ENCODE results near the gene BICRA. TPM values are rescaled to one million over a fixed set of nuclear protein-coding genes. Genes with fewer than 3 reads are reported as not detected.

The BICRA gene
- total RNA-seq, 1 donor = 8.5 TPM

DNA sequence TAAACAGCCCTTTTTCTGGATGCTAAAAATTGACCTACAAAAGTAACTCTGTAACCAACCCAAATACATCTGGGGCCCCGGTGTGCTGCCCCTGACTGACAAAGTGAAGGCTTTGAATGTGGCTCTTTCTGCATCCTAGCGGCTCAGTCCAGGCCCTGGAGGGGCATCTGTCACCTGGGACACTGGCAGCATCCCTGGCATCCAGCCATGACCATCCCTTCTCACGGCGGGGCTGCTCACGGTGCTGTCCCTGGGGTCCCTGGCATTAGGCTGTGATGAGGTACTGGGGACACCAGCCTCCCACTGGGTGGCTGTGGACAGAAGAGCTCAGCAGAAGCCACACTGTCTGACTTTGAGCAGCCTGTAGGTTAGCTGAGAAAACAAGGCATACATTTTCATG, 34.3 kb downstream of the BICRA start:
- no peak overlapping the region for H3K4me3 ChIP-seq (ENCODE audit: low read depth, low read length)
- no peak for DNase-seq (ENCODE audit: low read depth)
- no peak for TF ChIP-seq CTCF (IDR thresholded peaks at IDR 0.05; ENCODE audit: insufficient read depth, low read length)

GRCh38 chr19:47644199-47644598, 35.3 kb downstream of the BICRA start:
- H3K4me3 ChIP-seq (ENCODE audit: low read depth, low read length) = no peak overlapping the region
- TF ChIP-seq CTCF (IDR thresholded peaks at IDR 0.05; ENCODE audit: insufficient read depth, low read length) = no peak
- DNase-seq (ENCODE audit: low read depth) = no peak

- H3K4me3 ChIP-seq (ENCODE audit: low read depth, low read length) = no peak overlapping the region
- DNase-seq (ENCODE audit: low read depth) = no peak
- TF ChIP-seq CTCF (IDR thresholded peaks at IDR 0.05; ENCODE audit: insufficient read depth, low read length) = no peak
Measured at GRCh38 chr19:47644743-47645482, 36.0 kb downstream of the BICRA start.

DNA sequence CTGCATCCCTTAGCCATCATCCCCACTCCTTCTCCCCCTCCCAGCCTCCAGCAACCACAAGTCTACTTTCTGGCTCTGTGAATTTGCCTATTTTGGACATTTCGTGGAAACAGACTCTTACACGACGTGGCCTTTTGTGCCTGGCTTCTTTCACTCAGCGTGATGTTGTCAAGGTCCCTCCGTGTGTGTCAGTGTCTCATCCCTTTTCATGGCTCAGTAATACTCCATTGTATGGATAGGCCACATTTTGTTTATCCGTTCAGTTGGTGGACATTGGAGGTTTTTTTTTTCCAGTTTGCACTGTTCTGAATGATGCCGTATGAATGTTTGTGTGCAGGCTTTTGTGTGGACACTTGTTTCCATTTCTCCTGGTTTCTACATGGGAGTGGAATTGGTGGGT, 38.0 kb downstream of the BICRA start:
- TF ChIP-seq CTCF (IDR thresholded peaks at IDR 0.05; ENCODE audit: insufficient read depth, low read length) = no peak
- DNase-seq (ENCODE audit: low read depth) = no peak
- no peak overlapping the region for H3K4me3 ChIP-seq (ENCODE audit: low read depth, low read length)

- no peak overlapping the region for H3K4me3 ChIP-seq (ENCODE audit: low read depth, low read length)
- TF ChIP-seq CTCF (IDR thresholded peaks at IDR 0.05; ENCODE audit: insufficient read depth, low read length) = no peak
- DNase-seq (ENCODE audit: low read depth) = no peak
Measured at GRCh38 chr19:47649588-47649987, 40.7 kb downstream of the BICRA start.

DNA sequence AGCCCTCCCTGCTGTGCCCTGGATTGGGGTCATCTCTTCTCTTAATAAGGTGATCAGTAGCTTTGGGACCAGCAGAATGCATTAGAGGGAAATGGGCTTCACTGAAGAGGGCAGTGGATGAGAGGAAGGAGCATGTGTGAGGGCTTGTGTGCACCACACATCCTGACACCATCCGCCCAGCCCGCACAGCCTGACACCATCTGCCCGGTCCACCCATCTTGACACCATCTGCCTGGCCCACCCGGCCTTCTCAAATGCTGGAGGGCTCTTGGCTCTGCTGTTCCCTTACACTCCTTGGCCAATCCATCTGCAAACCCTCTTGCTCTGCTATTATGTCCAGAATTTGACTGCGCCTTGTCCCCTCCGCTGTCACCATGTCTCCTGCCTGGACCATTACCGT, 41.8 kb downstream of the BICRA start:
- no peak overlapping the region for H3K4me3 ChIP-seq (ENCODE audit: low read depth, low read length)
- TF ChIP-seq CTCF (IDR thresholded peaks at IDR 0.05; ENCODE audit: insufficient read depth, low read length) = no peak
- DNase-seq (ENCODE audit: low read depth) = no peak

DNA sequence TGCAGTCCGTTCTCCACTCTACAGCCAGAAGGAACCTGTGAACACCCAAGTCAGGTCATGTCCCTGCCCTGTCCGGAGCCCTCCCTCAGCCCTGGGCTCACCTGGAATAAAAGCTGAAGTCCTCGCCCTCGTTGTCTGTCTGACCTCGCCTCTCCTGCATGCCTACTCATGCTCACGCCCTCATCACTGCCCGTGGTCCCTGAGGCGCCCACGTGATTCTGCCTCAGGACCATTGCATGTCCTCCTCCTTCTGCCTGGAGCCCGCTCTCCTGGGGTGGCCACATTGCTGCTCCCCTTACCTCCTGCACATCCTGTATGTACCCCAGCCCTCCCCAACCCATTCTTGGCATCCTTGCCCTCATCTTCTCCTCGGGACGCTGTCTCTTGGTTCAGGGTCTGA, 42.2 kb downstream of the BICRA start:
- no peak for TF ChIP-seq CTCF (IDR thresholded peaks at IDR 0.05; ENCODE audit: insufficient read depth, low read length)
- DNase-seq (ENCODE audit: low read depth) = no peak
- H3K4me3 ChIP-seq (ENCODE audit: low read depth, low read length) = no peak overlapping the region
